CD14-positive monocyte (primary cell): Measurements from ENCODE around the gene PRRT1. TPM values are rescaled to one million over a fixed set of nuclear protein-coding genes. Genes with fewer than 3 reads are reported as not detected.
"Not testable (repeated sequence)": the region's sequence is repeated elsewhere in the genome, so short reads cannot be mapped to it uniquely, and the experiment has no call there.

Experiments
- DNase-seq, 3 donors: peaks; one replicate each; pipeline ENCODE4 v3.0.0-alpha.2; 2011 to 2022
- H2AFZ ChIP-seq: 2 replicates; pipeline ENCODE4 v1.6.0; 2012; ENCODE audit warnings: mild to moderate bottlenecking, low read depth, low read length, inconsistent platforms; ENCODE audit not compliant: insufficient read depth, poor library complexity, severe bottlenecking
- H3K27ac ChIP-seq, 2 donors: 1 replicate in 1 of 2; 2 replicates in 1 of 2; pipeline ENCODE4 v1.5.1; 2012 to 2013; ENCODE audit warnings: low read length in 2 of 2, control low read depth in 1 of 2, inconsistent platforms in 1 of 2, low read depth in 1 of 2, mild to moderate bottlenecking in 1 of 2
- H3K27me3 ChIP-seq, 2 donors: one replicate each; pipeline versions ENCODE4 v1.6.0 to v1.6.1; 2011 to 2013; ENCODE audit warnings: low read length in 2 of 2; ENCODE audit not compliant: control insufficient read depth in 2 of 2, insufficient read depth in 2 of 2
- H3K36me3 ChIP-seq, 2 donors: replicated peaks in 1 of 2; 1 replicate in 1 of 2; 2 replicates in 1 of 2; pipeline versions ENCODE4 v1.5.1 to v1.6.1; 2012 to 2013; ENCODE audit warnings: low read length in 2 of 2, control low read depth in 1 of 2, inconsistent platforms in 1 of 2, mild to moderate bottlenecking in 1 of 2; ENCODE audit not compliant: insufficient read depth in 2 of 2, control insufficient read depth in 1 of 2
- H3K4me1 ChIP-seq, 2 donors: 1 replicate in 1 of 2; 2 replicates in 1 of 2; pipeline versions ENCODE4 v1.5.1 to v1.6.1; 2012 to 2013; ENCODE audit warnings: low read length in 2 of 2, control low read depth in 1 of 2, inconsistent platforms in 1 of 2, mild to moderate bottlenecking in 1 of 2, moderate library complexity in 1 of 2; ENCODE audit not compliant: insufficient read depth in 2 of 2, control insufficient read depth in 1 of 2
- H3K4me2 ChIP-seq: replicated peaks from 2 replicates; pipeline ENCODE3; 2012; ENCODE audit warnings: low read length, moderate library complexity, mild to moderate bottlenecking; ENCODE audit not compliant: poor library complexity, severe bottlenecking; ENCODE audit errors: extremely low read depth
- H3K4me3 ChIP-seq, 3 experiments: fragments of 200-600 bp in 1 of 3; sonication (generic) in 1 of 3; replicated peaks in 1 of 3; 1 replicate in 2 of 3; 2 replicates in 1 of 3; pipeline ENCODE4 v1.5.1; 2011 to 2013; ENCODE audit warnings: low read length in 3 of 3, mild to moderate bottlenecking in 3 of 3, control low read depth in 2 of 3, low read depth in 2 of 3, inconsistent platforms in 1 of 3, moderate library complexity in 1 of 3
- H3K79me2 ChIP-seq: 2 replicates; pipeline ENCODE4 v1.6.0; 2012; ENCODE audit warnings: mild to moderate bottlenecking, control low read depth, inconsistent platforms, low read length, moderate library complexity; ENCODE audit not compliant: insufficient read depth
- H3K9ac ChIP-seq: 2 replicates; pipeline ENCODE4 v1.6.0; 2017; ENCODE audit warnings: low read length, mild to moderate bottlenecking; ENCODE audit not compliant: insufficient read depth, poor library complexity, severe bottlenecking
- H3K9me3 ChIP-seq, 2 donors: replicated peaks in 1 of 2; 1 replicate in 1 of 2; 2 replicates in 1 of 2; pipeline versions ENCODE4 v1.5.1 to v1.6.1; 2012 to 2013; ENCODE audit warnings: low read length in 2 of 2, control low read depth in 1 of 2; ENCODE audit not compliant: control insufficient read depth in 1 of 2, insufficient read depth in 1 of 2
- H4K20me1 ChIP-seq: 2 replicates; pipeline ENCODE4 v1.6.0; 2012; ENCODE audit warnings: mild to moderate bottlenecking, low read length, control low read depth, moderate library complexity; ENCODE audit not compliant: insufficient read depth
- H3K27ac Mint-ChIP-seq, 7 donors: one replicate each; pipeline ENCODE4 v1.8.0; 2020; ENCODE audit warnings: mild to moderate bottlenecking in 7 of 7, mixed read lengths in 7 of 7, moderate library complexity in 6 of 7, inconsistent platforms in 2 of 7
- H3K27me3 Mint-ChIP-seq, 3 donors: one replicate each; pipeline ENCODE4 v1.8.0; 2021 to 2022; ENCODE audit warnings: low read depth in 3 of 3, mild to moderate bottlenecking in 3 of 3, mixed read lengths in 3 of 3, moderate library complexity in 3 of 3, inconsistent platforms in 1 of 3
- H3K36me3 Mint-ChIP-seq, 2 donors: one replicate each; pipeline ENCODE4 v1.8.0; 2020; ENCODE audit warnings: mixed read lengths in 2 of 2, inconsistent platforms in 1 of 2, mild to moderate bottlenecking in 1 of 2
- H3K4me1 Mint-ChIP-seq: one replicate; pipeline ENCODE4 v1.8.0; 2020; ENCODE audit warnings: mild to moderate bottlenecking, mixed read lengths
- H3K4me3 Mint-ChIP-seq, 2 donors: one replicate each; pipeline ENCODE4 v1.8.0; 2020; ENCODE audit warnings: mild to moderate bottlenecking in 2 of 2, mixed read lengths in 2 of 2, moderate library complexity in 1 of 2
- H3K9me3 Mint-ChIP-seq, 7 donors: one replicate each; pipeline ENCODE4 v1.8.0; 2020 to 2022; ENCODE audit warnings: mixed read lengths in 7 of 7, mild to moderate bottlenecking in 6 of 7, moderate library complexity in 6 of 7, inconsistent platforms in 2 of 7
- WGBS: methylation state at CpG from one replicate; pipeline ENCODE4 v1.1.5; 2013; ENCODE audit warnings: missing lambda C conversion rate; ENCODE audit not compliant: insufficient coverage; 5-methylcytosine and 5-hydroxymethylcytosine counted together
- intact Hi-C, 2 donors: fragments of 100-400 bp; cut with micrococcal nuclease; formaldehyde crosslinking; loops; one replicate each; pipeline versions ENCODE4 v1.15.0 to v1.15.1; 2023
- polyA plus RNA-seq, 3 donors: library from polyadenylated mRNA; depleted of rRNA in 1 of 3; unstranded in 2 of 3; stranded (reverse) in 1 of 3; fragments of 300-500 nt in 2 of 3; fragments of >200 nt in 1 of 3; fragmentation: Illumina TruSeq in 2 of 3; gene quantifications; 1 replicate in 2 of 3; 2 replicates in 1 of 3; pipeline ENCODE4 v1.2.3, GENCODE V29; 2012 to 2021
- small RNA-seq: library from RNA; depleted of rRNA; stranded (forward); fragments of <200 nt; gene quantifications from one replicate; pipeline ENCODE3, GENCODE V24; 2012; ENCODE audit warnings: low read depth; ENCODE audit not compliant: insufficient read length
- TF ChIP-seq, protein P1 (sequence below): fragments of 200-600 bp; IDR thresholded peaks from one replicate; pipeline ENCODE4 v1.8.0; 2022; ENCODE audit warnings: antibody characterized with exemption, mild to moderate bottlenecking

Gene PRRT1
- polyA plus RNA-seq, 3 donors, result not detected

DNA sequence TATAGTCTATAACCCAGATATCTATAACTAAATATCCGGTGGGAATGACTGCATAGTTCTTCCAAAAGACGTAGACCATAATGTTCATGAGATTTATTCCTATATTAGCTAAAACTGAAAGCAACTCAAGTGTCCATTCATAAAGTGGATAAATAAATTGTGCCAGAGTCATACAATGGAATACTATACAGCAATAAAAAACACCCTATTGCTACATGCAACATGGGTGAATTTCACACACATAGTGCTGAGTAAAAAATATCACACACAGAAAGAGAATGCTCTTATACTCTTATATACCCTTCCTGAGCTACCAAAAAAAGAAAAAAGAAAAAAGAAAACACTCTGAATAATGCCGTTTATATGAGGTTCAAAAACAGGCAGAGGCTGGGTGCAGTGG is 49.5 kb downstream of the PRRT1 start:
- no peaks in the 10 kb centered on the region for H3K4me1 ChIP-seq
- H3K79me2 ChIP-seq, result no peaks in the 10 kb centered on the region
- H3K36me3 Mint-ChIP-seq, result no peaks in the 10 kb centered on the region
- no peak overlapping the region for H3K27ac Mint-ChIP-seq
- peaks cover 0 to 3% of the 10 kb centered on the region in 2 donors for H3K9me3 ChIP-seq
- peaks cover 0 to 5% (median 0%) of the 10 kb centered on the region in 7 donors for H3K9me3 Mint-ChIP-seq
- DNase-seq, result no peak
- intact Hi-C loops, result no loop called here
- no peak overlapping the region for H2AFZ ChIP-seq
- H3K4me2 ChIP-seq, result no peak overlapping the region
- H3K4me3 Mint-ChIP-seq, result no peak overlapping the region
- H3K27me3 Mint-ChIP-seq, result peaks cover 30 to 56% (median 31%) of the 10 kb centered on the region in 3 donors
- H3K27me3 ChIP-seq, result peaks cover 3 to 16% of the 10 kb centered on the region in 2 donors
- H3K4me1 Mint-ChIP-seq, result no peaks in the 10 kb centered on the region
- no peak overlapping the region for H3K4me3 ChIP-seq
- no CpG with 5 or more reads among the region's 3 CpGs for WGBS
- no peak overlapping the region for H3K9ac ChIP-seq
- no peaks in the 10 kb centered on the region for H3K36me3 ChIP-seq
- no peak overlapping the region for H3K27ac ChIP-seq
- no peaks in the 10 kb centered on the region for H4K20me1 ChIP-seq
- TF ChIP-seq, protein P1, sequence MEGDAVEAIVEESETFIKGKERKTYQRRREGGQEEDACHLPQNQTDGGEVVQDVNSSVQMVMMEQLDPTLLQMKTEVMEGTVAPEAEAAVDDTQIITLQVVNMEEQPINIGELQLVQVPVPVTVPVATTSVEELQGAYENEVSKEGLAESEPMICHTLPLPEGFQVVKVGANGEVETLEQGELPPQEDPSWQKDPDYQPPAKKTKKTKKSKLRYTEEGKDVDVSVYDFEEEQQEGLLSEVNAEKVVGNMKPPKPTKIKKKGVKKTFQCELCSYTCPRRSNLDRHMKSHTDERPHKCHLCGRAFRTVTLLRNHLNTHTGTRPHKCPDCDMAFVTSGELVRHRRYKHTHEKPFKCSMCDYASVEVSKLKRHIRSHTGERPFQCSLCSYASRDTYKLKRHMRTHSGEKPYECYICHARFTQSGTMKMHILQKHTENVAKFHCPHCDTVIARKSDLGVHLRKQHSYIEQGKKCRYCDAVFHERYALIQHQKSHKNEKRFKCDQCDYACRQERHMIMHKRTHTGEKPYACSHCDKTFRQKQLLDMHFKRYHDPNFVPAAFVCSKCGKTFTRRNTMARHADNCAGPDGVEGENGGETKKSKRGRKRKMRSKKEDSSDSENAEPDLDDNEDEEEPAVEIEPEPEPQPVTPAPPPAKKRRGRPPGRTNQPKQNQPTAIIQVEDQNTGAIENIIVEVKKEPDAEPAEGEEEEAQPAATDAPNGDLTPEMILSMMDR, result no peak

DNA sequence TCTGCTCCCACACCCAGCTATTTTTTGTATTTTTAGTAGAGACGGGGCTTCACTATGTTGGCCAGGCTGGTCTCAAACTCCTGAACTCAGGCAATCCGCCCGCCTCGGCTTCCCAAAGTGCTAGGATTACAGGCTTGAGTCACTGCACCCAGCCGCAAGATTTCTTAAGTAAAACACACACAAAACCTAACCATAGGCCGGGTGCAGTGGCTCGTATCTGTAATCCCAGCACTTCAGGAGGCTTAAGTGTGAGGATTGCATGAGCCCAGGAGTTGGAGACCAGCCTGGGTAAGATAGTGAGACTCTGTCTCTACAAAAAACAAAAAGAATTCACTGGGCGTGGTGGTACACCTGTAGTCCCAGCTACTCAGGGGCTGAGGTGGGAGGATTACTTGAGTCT is 51.5 kb downstream of the PRRT1 start:
- H3K9me3 Mint-ChIP-seq, H3K27ac ChIP-seq, H2AFZ ChIP-seq, H3K4me3 Mint-ChIP-seq, DNase-seq, H3K9ac ChIP-seq, H3K36me3 ChIP-seq, H3K27ac Mint-ChIP-seq, intact Hi-C loops, H3K4me3 ChIP-seq, H4K20me1 ChIP-seq, H3K79me2 ChIP-seq, H3K4me1 ChIP-seq, H3K36me3 Mint-ChIP-seq, H3K4me2 ChIP-seq, H3K4me1 Mint-ChIP-seq: not testable (repeated sequence)
- Histone ChIP-seq H3K27me3 (peaks cover 12 to 34% of the 10 kb centered on the region in 2 donors), H3K9me3 (peaks cover 0 to 13% of the 10 kb centered on the region in 2 donors)
- H3K27me3 Mint-ChIP-seq, result peaks cover 44 to 62% (median 46%) of the 10 kb centered on the region in 3 donors
- WGBS, result 100% methylated on average over 1 of the region's 8 CpGs

Small RNA genes lying within 50 kb of the gene (small RNA-seq; reads per million reads assigned to genes)
- gene AL662884.1 (not detected), gene MIR6833 (not detected)

Other genes with a start within 250 kb of the PRRT1 start
- under 1 TPM in 1 of 3 donors, not detected in 2; 0.11 TPM for gene ZBTB12, start 249.9 kb downstream of the PRRT1 start, polyA plus RNA-seq
- 1 to 10 TPM; 5.4 to 7.2 (median 6.5) TPM for gene C2, start 224.2 kb downstream of the PRRT1 start, polyA plus RNA-seq
- 1 to 10 TPM in 1 of 3 donors, under 1 TPM in 1, not detected in 1; 0.37 to 2.2 TPM for gene CFB, start 205.8 kb downstream of the PRRT1 start, polyA plus RNA-seq
- gene NELFE, start 193.0 kb downstream of the PRRT1 start, polyA plus RNA-seq, result 10 to 100 TPM; 48.8 to 74.4 (median 61.4) TPM
- gene SKIC2, start 192.8 kb downstream of the PRRT1 start, polyA plus RNA-seq, result 10 to 100 TPM; 13.2 to 72.1 (median 13.2) TPM
- 10 to 100 TPM in 2 of 3 donors, 1 to 10 TPM in 1; 5.5 to 49.6 (median 10.4) TPM for gene DXO, start 179.8 kb downstream of the PRRT1 start, polyA plus RNA-seq
- gene C4A, start 169.9 kb downstream of the PRRT1 start, polyA plus RNA-seq, result 10 to 100 TPM in 1 of 3 donors, not detected in 2; 12.6 TPM
- gene C4B, start 137.1 kb downstream of the PRRT1 start, polyA plus RNA-seq, result 10 to 100 TPM in 1 of 3 donors, under 1 TPM in 1, not detected in 1; 0.18 to 11.6 TPM
- gene CYP21A2, start 113.5 kb downstream of the PRRT1 start, polyA plus RNA-seq, result under 1 TPM in 1 of 3 donors, not detected in 2; 0.16 TPM
- 1 to 10 TPM in 1 of 3 donors, not detected in 2; 1.2 TPM for gene TNXB, start 42.6 kb downstream of the PRRT1 start, polyA plus RNA-seq
- gene ATF6B, start 23.7 kb downstream of the PRRT1 start, polyA plus RNA-seq, result 100 to 1,000 TPM in 1 of 3 donors, 10 to 100 TPM in 2; 15.7 to 147 (median 17.8) TPM
- gene FKBPL, start 21.7 kb downstream of the PRRT1 start, polyA plus RNA-seq, result 1 to 10 TPM; 1.2 to 2.4 (median 1.8) TPM
- 1 to 10 TPM; 1.4 to 4.0 (median 1.8) TPM for gene PPT2, start 2.2 kb upstream of the PRRT1 start, polyA plus RNA-seq
- gene EGFL8, start 12.7 kb upstream of the PRRT1 start, polyA plus RNA-seq, result 1 to 10 TPM in 1 of 3 donors, under 1 TPM in 1, not detected in 1; 0.22 to 1.8 TPM
- gene AGPAT1, start 24.1 kb upstream of the PRRT1 start, polyA plus RNA-seq, result 10 to 100 TPM in 2 of 3 donors, 1 to 10 TPM in 1; 9.9 to 34.4 (median 11.3) TPM
- 100 to 1,000 TPM in 1 of 3 donors, 10 to 100 TPM in 2; 62.2 to 108 (median 83.5) TPM for gene RNF5, start 26.5 kb upstream of the PRRT1 start, polyA plus RNA-seq
- 10 to 100 TPM in 1 of 3 donors, under 1 TPM in 1, not detected in 1; 0.60 to 55.0 TPM for gene AGER, start 32.3 kb upstream of the PRRT1 start, polyA plus RNA-seq
- gene PBX2, start 38.3 kb upstream of the PRRT1 start, polyA plus RNA-seq, result 100 to 1,000 TPM in 1 of 3 donors, 1 to 10 TPM in 2; 1.9 to 201 (median 4.0) TPM
- gene GPSM3, start 40.7 kb upstream of the PRRT1 start, polyA plus RNA-seq, result 100 to 1,000 TPM in 2 of 3 donors, 10 to 100 TPM in 1; 86.1 to 340 (median 101) TPM
- gene NOTCH4, start 72.1 kb upstream of the PRRT1 start, polyA plus RNA-seq, result 1 to 10 TPM; 5.2 to 8.1 (median 6.1) TPM
- gene TSBP1, start 220.0 kb upstream of the PRRT1 start, polyA plus RNA-seq, result not detected